GM21528 (cell line): Measurements from ENCODE around the gene HS1BP3.

Source experiments
- ATAC-seq: cut with Tn5 transposase; IDR thresholded peaks from one replicate; pipeline ENCODE4 v1.9.1; 2021; ENCODE audit warnings: mild to moderate bottlenecking, moderate library complexity; ENCODE audit not compliant: unreplicated experiment, low FRiP score

Gene HS1BP3

DNA sequence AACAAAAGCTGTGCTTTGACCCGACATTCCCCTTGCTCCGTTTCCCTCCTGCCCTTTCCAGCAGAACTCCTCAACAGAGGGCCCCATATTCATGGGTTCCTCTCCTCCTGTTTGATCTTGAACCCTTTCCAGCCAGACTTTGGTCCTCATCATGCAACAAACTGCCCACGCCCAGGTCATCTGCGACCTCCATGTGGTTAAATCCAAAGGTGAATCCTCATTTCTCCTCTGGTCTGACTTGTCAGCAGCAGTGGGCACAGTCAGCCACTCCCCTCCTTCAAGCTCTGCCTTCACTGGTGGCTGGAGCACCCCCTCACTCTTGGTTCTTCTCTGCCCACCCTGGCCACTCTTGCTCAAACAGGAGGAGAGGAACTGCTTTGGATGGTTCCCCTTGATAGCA lies 2.7 kb downstream of the HS1BP3 start:
- no peak for ATAC-seq

DNA sequence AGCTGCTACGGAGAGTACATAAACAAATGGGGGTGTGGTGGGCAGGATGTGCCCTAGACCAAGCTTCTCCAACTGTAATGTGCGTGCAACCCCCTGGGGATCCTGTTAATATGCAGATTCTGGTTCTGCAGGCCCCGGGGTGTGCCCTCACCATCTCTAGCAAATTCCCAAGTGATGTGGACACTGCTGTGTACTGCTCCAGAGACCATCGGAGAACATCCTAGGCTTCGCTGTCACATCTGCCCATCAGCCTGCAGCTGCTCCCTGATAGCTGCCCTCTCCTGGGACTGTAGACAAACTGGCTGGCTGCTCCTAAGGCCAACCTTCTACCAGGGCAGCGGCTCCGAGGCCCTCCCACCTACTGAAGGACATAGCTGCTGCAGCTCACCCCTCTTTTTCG lies 3.2 kb downstream of the HS1BP3 start:
- ATAC-seq = no peak

DNA sequence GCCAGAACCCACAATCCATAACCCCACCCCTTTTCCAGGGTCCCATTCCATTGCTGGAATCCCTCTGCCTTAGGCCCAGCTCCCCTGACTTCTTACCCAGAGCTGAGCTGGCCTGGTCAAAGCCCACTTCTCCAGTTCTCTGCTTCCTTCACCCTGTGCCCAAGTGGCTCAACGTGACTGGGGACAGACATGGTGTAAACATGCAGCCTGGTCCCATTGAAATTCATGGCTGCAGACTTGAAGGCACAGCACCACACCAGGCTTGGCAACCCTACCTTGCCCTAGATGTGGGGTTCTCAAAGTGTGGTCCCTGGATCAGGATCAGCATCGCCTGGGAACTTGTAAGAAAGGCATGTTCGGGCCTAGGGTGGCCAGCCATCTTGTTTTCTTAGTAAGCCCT lies 3.7 kb downstream of the HS1BP3 start:
- no peak for ATAC-seq

DNA sequence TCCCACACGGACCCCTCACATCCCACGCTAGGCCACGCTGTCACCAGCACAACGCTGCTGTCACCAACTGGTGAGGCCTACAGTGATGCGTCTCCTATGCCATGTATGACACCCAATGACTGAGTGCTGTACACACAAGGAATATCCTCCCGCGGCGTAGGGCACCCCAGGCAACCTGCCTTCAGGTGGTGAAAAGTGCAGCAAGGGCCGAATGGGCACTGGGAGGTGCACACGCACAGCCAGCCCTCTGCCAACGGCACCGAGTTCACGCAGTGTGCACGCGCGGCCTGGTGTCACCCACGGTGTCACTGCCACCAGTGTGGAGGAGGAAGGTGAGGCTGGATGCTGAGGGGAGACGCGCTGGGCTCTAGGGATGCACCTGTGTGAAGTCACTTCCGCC lies 4.5 kb downstream of the HS1BP3 start:
- ATAC-seq = no peak

DNA sequence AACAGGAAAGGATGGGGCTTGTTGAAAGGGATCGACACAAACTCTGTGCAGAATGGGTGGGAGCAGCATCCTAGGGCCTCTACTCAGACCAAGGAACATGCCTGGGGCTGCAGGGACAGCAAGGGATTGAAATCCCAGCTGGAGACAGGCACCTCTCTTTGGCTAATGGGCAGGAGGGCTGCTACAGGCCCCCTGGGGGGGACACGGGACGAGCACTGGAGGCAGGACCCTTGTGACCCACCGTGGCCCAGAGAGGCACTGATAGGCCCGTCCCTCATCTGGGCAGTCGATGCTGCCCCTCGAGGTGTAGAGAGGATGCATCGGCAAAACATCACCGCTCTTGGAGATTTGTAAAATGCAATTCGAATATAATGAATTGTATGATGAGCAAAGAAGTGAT lies 5.1 kb downstream of the HS1BP3 start:
- no peak for ATAC-seq

DNA sequence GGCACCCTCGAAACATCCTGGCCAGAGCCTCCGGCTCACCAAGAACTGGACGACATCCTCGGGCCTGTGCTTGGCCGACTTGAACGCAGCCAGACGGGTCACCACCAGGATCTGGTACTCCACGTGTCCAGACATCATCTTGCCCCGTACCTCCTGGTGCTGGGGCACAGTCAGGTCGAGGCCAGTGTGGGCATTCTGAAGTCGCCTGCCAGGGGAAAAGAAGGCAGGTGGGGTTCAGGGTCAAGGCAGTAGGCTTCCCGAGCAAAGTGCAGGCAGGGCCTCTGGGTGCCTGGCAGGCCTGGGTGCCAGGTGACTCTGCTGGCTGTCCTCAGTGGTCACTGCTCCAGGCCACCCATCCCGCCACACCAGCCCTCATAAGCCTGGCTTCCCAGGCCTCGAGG lies 5.6 kb downstream of the HS1BP3 start:
- no peak for ATAC-seq

DNA sequence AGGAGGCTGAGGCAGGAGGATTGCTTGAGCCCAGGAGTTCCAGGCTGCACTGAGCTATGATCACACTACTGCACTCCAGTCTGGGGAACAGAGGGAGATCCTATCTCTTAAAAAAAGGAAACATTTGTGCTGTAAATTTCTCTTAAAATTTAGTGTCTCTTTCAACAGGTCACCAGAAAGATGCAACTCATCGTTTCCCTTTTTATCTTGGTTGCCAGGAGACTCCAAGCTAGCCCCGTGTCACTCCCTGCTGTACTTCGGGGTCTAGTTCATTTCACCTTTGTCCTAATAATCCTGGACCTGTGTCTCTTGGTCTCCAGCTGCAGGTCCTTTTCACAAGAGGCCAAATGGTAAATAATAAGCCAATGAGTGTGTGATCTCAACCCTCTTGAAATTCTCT lies 7.1 kb downstream of the HS1BP3 start:
- ATAC-seq = no peak

DNA sequence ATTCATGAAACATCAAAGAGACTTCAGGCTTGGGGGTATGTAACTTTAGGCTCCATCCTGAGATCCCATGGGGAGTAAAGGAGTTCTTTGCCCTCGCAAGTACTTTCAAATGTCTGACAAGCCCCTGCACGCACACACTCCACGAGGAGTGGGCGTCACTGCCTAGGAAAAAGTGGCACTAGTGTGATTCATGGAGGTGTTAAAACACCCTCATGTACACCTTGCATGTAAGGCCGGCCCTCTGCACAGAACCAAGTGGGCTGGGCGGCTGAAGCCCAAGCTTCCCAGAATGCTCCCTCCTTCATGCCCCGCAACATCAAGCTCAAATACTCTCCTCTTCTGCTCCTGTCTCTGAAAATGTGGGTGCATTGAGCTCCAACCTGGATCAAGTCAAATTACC lies 7.8 kb downstream of the HS1BP3 start:
- no peak for ATAC-seq

DNA sequence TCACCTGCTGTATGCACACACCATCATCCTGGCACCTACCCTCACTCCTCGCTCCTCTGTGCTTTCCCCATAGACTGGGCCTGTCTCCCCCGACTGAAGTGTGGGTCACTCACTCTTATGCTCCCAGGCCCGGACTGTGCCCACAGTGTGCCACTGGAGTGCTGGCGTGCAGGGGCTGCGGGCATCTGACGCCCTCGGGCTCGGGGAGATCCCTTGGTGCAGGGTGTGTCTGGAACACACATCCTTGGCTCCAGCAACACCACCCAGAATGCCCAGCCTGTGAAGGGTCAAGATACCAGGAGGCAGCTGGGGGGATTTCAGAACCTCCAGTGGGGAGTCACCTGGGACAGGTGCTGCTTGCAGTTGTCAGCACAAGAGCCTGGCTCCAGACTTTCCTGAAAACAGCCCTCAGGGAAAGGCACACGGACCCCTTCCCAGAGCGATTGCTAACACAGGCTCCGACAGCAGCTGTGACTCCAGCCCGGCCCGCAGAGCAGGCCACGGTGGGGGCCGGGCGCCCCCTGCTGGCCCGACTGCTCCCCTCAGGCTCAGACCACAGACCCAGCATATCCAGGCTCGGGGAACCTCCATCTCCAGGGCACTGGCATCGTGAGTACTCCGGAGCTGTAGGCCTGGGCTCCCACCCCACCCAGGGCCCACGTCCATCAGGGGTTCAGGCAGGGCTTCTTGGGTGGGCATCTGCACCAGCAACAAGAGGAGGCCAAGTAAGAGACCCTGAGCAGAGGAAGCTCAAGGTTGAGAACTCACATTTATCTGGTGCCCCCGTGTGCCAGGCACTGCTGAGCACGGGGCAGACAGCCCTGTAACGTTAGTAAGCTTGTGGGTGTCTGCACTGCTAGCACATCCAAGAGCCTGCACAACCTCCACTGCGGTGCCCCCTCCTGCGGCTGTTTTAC lies 8.6 kb downstream of the HS1BP3 start:
- ATAC-seq = peak; percentile 92

DNA sequence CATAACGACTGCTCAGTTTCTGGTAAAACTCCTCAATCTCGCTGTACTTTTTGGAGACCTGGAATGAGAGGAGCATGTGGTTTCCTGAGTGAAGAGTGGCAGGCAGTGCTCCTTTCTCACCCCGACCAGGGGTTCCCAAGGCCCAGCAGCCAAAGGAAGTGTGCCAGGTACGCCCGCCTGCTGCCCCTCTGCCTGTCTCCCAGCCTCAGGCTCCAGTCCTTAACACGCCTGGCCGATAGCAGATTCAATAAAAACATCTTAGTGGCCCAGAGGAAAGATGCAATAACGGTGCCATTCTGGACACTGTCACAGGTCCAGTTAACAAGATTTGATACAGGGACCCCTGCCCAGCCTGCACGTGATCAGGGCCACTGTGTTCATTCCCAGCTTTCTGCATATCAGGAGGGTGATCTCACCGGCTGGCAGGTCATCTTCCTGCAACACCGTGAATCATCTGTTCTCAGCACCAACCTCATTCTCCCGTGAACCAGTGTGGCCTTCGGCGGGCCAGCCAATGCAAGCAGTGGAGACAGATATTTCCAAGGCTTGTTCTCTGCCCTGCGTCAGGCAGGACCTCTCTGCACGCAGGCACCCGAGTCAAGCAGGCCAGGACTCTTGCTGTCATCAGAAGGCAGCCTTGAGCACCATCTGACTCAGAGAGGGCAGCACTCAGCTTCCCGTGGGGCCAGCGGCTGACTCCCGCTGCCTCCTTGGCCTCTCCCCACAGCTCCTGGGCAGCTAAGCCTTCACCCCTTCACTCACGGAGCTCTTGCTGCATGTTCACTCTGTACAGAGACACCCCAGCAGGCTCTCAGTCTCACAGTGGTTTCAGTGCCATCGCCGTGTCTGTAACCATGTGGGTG lies 9.5 kb downstream of the HS1BP3 start:
- no peak for ATAC-seq

DNA sequence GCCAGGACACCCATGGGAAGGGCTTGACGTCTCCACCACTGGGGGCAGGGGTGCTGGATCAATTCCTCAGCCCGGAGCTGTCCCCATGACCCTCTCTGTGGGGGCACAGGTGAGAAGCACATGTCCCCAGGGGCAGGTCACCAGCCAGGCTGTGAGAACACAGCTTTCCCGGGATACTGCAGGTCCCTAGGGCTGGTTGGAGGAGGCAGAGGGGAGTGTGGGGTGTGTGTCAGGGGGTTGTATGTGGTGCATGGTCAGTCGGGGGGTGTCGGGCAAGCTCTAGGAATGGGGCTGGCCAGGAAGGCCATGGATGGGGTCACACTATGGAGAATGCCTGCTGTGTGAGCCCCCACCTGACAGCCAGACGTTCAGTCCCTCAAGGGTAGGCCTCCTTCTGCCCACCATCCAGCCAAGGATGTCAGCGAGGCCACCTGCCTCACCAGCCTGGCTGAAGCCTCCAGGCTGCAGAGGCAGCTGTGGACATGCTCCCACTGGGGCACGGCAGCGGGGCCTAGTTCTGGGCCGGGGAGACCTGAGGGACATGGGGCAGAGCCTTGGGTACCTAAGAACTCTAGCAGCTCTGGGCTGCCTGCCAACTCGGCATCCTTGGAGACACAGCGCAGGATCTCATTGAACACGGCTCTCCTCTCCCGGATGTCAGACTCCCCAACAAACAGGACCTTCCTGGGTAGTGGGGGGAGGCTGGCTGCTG lies 10.3 kb downstream of the HS1BP3 start:
- ATAC-seq = no peak

DNA sequence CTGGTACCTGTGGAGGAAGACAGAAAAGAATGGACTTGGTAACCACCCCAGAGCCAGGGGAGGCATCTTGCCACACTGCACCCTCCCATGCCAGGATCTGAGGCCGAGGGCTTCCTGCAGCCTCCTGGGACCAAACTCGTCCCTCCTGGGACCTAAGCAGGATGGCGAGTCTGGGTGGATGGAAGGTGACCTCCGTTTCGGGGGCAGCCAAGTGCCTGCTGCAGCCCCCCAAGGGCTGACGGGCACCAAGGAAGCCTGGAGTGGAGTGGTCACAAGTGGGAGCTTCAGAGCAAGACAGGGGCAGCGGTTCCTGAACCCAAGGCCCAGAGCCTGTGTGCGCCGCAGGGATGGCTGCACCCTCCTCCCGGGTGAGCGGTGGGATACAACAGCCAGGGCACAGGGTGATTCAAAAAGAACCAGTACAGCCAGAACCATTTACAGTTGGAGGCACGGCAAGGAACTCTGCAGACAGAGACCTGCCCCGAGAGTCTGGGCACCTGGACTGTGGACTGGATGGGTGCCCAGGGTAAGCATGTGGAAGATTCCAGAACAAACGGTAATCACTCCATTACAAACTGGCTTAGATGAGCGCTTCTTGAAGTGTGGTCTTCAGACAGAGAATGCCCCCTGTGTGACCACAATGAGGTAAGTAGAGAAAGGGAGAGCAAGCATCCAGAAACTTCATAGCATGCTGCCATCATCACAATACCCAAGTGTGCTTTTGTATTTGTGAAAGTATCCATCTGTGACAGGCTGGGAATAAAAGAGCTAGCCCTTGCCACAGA lies 12.1 kb downstream of the HS1BP3 start:
- ATAC-seq = no peak

DNA sequence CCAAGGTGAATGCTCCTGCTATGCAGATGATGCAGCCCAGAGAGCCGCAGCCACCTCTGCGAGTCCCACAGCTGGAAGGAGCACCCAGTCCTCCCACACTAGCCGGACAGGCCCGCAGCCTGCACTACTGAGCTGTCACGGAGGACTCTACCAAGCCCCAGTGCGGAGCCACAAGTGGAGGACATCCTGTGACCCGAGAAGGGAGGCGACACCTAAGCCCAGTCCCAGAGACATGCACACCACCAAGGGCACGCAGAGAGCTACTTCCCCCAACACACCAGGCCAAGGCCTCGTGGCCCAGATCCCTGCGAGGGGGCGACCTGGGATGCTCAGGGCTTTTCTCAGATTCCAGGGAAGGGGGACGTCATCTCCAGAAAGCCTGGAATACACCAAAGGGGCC lies 12.9 kb downstream of the HS1BP3 start:
- no peak for ATAC-seq

DNA sequence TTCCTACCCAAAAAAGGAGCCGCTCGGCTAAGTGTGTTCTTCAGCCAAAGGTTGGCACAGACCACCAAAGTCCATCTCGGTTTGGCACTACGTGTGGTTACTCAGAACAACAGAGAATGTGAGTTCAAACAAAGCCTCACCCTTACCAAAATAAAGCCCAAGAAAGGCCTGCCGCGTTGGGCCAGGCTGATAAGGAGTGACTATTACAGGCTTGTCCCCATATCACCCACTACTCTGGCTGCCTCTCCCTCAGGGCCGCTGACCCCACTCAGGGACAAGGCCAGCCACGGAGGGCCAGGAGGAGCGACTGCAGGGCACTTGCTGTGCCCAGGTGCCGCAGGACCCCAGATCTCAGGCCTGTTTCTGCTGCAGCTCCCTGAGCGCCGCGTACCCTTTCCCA lies 13.8 kb downstream of the HS1BP3 start:
- no peak for ATAC-seq

DNA sequence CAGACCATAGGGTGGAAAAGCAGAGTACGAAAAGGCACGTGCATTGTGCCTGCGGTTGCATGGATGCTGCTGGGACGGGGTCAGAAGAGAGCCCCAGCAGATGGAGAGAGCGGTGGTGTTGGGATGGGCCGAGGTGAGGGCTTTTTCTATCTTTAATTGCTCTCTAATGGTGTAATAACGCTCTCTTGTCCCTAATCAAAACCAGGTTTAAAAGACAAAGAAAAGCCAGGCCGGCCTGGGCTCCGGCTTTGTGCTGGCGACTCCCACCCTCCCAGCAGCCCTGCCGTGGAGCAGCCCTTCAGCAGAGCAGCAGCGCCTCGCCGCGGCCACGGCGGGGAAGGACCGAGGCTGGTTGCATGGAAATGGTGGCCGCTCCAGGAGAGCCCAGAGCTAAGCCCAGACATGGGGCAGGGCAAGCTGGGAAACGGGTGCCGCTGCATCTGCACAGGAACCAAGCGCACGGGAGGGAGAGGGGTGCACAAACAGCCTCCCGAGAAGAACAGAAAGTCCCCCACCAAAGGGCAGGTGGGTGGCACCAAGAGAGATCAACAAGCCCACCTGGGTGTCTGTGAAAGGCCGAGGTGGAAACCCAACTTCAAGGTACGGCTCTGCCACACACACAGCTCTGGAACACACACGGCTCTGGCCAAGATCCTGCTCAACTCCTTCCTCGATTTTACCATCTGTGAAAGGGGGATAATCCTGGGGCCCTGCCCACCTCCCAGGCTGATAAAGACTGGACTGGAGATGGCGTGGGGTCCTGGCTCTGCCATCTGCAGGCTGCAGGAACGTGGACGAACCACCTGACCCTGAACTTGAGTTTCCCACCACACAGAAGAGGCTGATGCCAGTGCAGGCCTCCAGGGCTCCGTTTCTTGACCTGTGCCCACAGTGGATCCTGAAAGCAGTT lies 15.0 kb downstream of the HS1BP3 start:
- ATAC-seq = peak; percentile 65

DNA sequence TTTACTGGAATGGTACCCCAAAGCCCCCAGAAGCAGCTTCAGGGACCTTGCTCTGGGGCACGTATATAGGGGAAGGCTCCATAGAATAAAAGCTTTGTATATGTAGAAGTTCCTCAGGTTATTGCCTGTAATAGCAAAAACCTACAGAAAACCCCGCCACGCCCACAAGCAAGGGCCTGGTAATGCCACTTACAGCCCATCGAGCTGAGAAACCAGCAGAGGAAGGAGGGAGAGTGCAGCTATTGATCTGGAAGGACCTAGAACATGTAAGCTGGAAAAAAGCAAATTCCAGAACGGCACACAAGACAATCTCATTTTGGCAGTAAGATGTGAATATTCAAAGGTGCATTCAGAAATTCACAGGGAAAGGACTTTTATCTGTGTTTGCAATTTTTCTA lies 15.8 kb downstream of the HS1BP3 start:
- ATAC-seq = no peak

DNA sequence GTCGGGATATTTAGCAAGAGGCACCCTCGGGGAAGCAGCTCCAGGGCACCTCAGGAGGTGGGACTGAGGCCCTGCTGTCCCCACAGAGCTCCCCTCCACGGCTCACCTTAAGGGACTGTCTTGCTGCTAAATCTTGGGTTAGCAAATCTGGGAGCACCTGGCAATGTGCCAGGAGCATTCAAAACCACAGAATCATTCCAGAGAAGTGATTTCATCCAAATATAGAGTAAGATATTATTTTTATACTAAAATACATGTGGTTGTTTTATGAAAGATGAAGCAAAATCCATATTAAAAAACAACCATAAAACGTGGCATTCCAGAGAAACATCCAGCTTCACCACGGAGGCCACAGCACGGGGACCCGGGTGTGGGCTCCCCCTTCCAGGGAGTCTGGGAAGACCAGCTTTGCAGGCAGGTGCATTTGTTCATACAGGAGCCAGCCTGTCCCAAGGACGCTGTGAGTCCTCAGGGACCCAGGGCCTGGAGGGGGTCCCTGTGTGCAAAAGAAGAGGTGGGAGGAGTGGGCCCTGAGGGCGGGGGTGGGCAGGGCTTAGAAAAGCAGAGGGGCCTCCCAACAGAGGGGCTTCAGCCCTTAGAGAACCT lies 16.3 kb downstream of the HS1BP3 start:
- ATAC-seq = no peak

DNA sequence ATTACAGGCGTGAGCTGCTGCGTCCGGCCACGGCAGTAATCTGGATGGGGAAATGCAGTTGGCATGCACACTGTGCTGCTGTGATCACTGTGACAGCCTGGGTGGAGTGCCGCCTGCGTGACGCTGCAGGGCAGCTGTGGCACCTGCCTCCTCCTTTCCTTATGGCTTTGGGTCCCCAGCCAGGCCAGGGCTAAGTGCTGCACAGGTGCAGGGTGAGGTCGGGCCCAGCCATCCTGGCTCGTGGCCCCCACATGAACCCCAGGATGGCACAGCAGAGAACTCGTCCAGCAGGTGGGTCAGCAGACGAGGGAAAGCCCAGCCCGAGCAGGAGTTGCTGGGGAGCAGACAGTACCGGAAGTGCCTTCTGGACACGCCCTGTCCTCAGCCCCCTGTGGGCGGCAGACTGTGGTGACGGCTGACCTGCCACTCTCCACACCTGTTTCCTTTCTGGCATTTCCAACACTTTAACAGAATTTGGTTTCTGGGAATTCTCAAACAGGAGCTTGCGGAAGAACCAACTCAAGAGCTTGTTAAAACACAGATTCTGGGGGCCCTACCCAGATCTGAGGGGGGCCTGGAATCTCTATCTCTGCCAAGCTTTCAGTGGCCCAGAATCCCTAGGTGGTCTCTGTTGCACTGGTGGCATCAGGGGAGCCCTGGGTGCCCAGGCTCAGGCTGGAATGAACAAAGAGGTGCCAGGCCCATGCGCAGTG lies 16.9 kb downstream of the HS1BP3 start:
- no peak for ATAC-seq
